ENCODE measurements around the gene KRT85.

The KRT85 gene

GRCh38 chr12:52394836-52395405 is 27.6 kb upstream of the KRT85 start:
- no peak for DNase-seq

GRCh38 chr12:52392465-52393007 is 25.3 kb upstream of the KRT85 start:
- no peak for DNase-seq

GRCh38 chr12:52391618-52392002 is 24.3 kb upstream of the KRT85 start:
- no peak for DNase-seq

GRCh38 chr12:52390739-52391617 is 23.7 kb upstream of the KRT85 start:
- no peak for DNase-seq

- DNase-seq = no peak
Measured at GRCh38 chr12:52389313-52390207, 22.3 kb upstream of the KRT85 start.

- no peak for DNase-seq
Measured at GRCh38 chr12:52387859-52388258, 20.6 kb upstream of the KRT85 start.

GRCh38 chr12:52385226-52385702 is 18.0 kb upstream of the KRT85 start, which contains the start of gene KRT84:
Gene KRT84, minus strand, starts transcription at chr12:52385652. Its CDS starts 67 bp downstream, at chr12:52385585.
- DNase-seq = no peak

GRCh38 chr12:52383331-52383730 is 16.1 kb upstream of the KRT85 start:
- DNase-seq = no peak

- no peak for DNase-seq
Measured at GRCh38 chr12:52382854-52383253, 15.6 kb upstream of the KRT85 start.

- DNase-seq = no peak
Measured at GRCh38 chr12:52381206-52381605, 13.9 kb upstream of the KRT85 start.

GRCh38 chr12:52380271-52380694 is 13.0 kb upstream of the KRT85 start:
- DNase-seq = no peak

GRCh38 chr12:52379536-52379935 is 12.3 kb upstream of the KRT85 start:
- DNase-seq = no peak

- no peak for DNase-seq
Measured at GRCh38 chr12:52378091-52378490, 10.8 kb upstream of the KRT85 start.

GRCh38 chr12:52377266-52377665 is 10.0 kb upstream of the KRT85 start:
- DNase-seq = no peak

- peak; percentile 54 for DNase-seq
Measured at GRCh38 chr12:52372216-52373154, 5.2 kb upstream of the KRT85 start.

- DNase-seq = no peak
Measured at GRCh38 chr12:52371716-52372115, 4.4 kb upstream of the KRT85 start.

GRCh38 chr12:52370926-52371608 is 3.8 kb upstream of the KRT85 start:
- DNase-seq = no peak

GRCh38 chr12:52369809-52370208 is 2.5 kb upstream of the KRT85 start:
- DNase-seq = no peak

GRCh38 chr12:52369211-52369610 is 1.9 kb upstream of the KRT85 start:
- DNase-seq = no peak

GRCh38 chr12:52368508-52368907 is 1.2 kb upstream of the KRT85 start:
- DNase-seq = no peak

GRCh38 chr12:52367876-52368275 is 595 bp upstream of the KRT85 start:
- DNase-seq = no peak
